Lung (tissue), 12 donors: Measurements from ENCODE around the gene CDH6. TPM values are rescaled to one million over a fixed set of nuclear protein-coding genes. Genes with fewer than 3 reads are reported as not detected.

Experiments used
- ATAC-seq: fragments of 200-7000 bp; cut with Tn5 transposase; one replicate; pipeline ENCODE4 v1.9.1; 2020; ENCODE audit warnings: moderate number of reproducible peaks; ENCODE audit not compliant: insufficient read depth, low FRiP score
- DNase-seq, 3 donors: peaks; one replicate each; pipeline ENCODE4 v3.0.0-alpha.2; 2013 to 2017
- H3K27ac ChIP-seq, 2 donors: one replicate each; pipeline ENCODE4 v1.5.1; 2013; ENCODE audit warnings: mild to moderate bottlenecking in 2 of 2, moderate library complexity in 2 of 2, control low read depth in 1 of 2, inconsistent platforms in 1 of 2, low read depth in 1 of 2, low read length in 1 of 2
- H3K27me3 ChIP-seq, 3 donors: one replicate each; pipeline ENCODE4 v1.5.1; 2013; ENCODE audit warnings: low read length in 2 of 3; ENCODE audit not compliant: control insufficient read depth in 3 of 3, insufficient read depth in 3 of 3
- H3K36me3 ChIP-seq, 4 donors: one replicate each; pipeline ENCODE4 v1.5.1; 2013; ENCODE audit warnings: low read length in 4 of 4, mild to moderate bottlenecking in 1 of 4, moderate library complexity in 1 of 4; ENCODE audit not compliant: control insufficient read depth in 4 of 4, insufficient read depth in 4 of 4
- H3K4me1 ChIP-seq, 5 donors: one replicate each; pipeline ENCODE4 v1.5.1; 2013; ENCODE audit warnings: low read length in 5 of 5, mild to moderate bottlenecking in 2 of 5, moderate library complexity in 1 of 5; ENCODE audit not compliant: control insufficient read depth in 5 of 5, insufficient read depth in 5 of 5
- H3K4me3 ChIP-seq: one replicate; pipeline ENCODE4 v1.5.1; 2013; ENCODE audit warnings: mild to moderate bottlenecking, control low read depth, moderate library complexity
- H3K9ac ChIP-seq, 2 donors: one replicate each; pipeline ENCODE4 v1.5.1; 2013; ENCODE audit warnings: low read length in 2 of 2, control low read depth in 1 of 2; ENCODE audit not compliant: insufficient read depth in 1 of 2
- H3K9me3 ChIP-seq, 4 donors: one replicate each; pipeline ENCODE4 v1.5.1; 2013; ENCODE audit warnings: low read length in 3 of 4, mild to moderate bottlenecking in 1 of 4, moderate library complexity in 1 of 4; ENCODE audit not compliant: control insufficient read depth in 4 of 4, insufficient read depth in 3 of 4
- WGBS, 2 donors: extraction: QIAGEN DNeasy Blood & Tissue Kit; methylation state at CpG; one replicate each; pipeline ENCODE4 v1.1.7; 2013; 5-methylcytosine and 5-hydroxymethylcytosine counted together
- polyA plus RNA-seq, 2 donors: library from polyadenylated mRNA; stranded (reverse); fragments of 200-250 nt; gene quantifications; one replicate each; pipeline ENCODE4 v1.2.1, GENCODE V29; 2013
- total RNA-seq, 2 donors: library from RNA; depleted of rRNA in 1 of 2; stranded (reverse); fragments of >200 nt in 1 of 2; gene quantifications; one replicate each; pipeline ENCODE4 v1.2.1, GENCODE V29; 2014 to 2021
- TF ChIP-seq, protein P1 (sequence below): IDR thresholded peaks from 2 replicates; pipeline ENCODE4 v1.5.1; 2012; ENCODE audit warnings: mild to moderate bottlenecking; ENCODE audit errors: control extremely low read depth, extremely low read depth
- donor health status: control.
- donor health status: control.
- donor health status: Bipolar disorder and iron deficiency.
- donor health status: healthy.
- donor health status: DM: yes; HTN: yes; CAD: no.

Gene CDH6
- total and polyA plus RNA-seq, 4 donors, result 2.0 to 20.8 (median 2.6) TPM

- H3K36me3 ChIP-seq, result no peaks in the 10 kb centered on the region
- H3K9ac ChIP-seq, result no peak overlapping the region
- H3K27ac ChIP-seq, result no peak overlapping the region
- no peak overlapping the region for H3K4me3 ChIP-seq
- no peaks in the 10 kb centered on the region for H3K9me3 ChIP-seq
- no peaks in the 10 kb centered on the region for H3K27me3 ChIP-seq
- ATAC-seq, result no peak
- TF ChIP-seq, protein P1, sequence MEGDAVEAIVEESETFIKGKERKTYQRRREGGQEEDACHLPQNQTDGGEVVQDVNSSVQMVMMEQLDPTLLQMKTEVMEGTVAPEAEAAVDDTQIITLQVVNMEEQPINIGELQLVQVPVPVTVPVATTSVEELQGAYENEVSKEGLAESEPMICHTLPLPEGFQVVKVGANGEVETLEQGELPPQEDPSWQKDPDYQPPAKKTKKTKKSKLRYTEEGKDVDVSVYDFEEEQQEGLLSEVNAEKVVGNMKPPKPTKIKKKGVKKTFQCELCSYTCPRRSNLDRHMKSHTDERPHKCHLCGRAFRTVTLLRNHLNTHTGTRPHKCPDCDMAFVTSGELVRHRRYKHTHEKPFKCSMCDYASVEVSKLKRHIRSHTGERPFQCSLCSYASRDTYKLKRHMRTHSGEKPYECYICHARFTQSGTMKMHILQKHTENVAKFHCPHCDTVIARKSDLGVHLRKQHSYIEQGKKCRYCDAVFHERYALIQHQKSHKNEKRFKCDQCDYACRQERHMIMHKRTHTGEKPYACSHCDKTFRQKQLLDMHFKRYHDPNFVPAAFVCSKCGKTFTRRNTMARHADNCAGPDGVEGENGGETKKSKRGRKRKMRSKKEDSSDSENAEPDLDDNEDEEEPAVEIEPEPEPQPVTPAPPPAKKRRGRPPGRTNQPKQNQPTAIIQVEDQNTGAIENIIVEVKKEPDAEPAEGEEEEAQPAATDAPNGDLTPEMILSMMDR, result no peak
- DNase-seq, result no peak
- H3K4me1 ChIP-seq, result no peaks in the 10 kb centered on the region
- WGBS, 2 donors, result 71 to 83% methylated on average over 3 of the region's 3 CpGs
Observed at GRCh38 chr5:31324842-31325241, 131.4 kb downstream of the CDH6 start.

DNA sequence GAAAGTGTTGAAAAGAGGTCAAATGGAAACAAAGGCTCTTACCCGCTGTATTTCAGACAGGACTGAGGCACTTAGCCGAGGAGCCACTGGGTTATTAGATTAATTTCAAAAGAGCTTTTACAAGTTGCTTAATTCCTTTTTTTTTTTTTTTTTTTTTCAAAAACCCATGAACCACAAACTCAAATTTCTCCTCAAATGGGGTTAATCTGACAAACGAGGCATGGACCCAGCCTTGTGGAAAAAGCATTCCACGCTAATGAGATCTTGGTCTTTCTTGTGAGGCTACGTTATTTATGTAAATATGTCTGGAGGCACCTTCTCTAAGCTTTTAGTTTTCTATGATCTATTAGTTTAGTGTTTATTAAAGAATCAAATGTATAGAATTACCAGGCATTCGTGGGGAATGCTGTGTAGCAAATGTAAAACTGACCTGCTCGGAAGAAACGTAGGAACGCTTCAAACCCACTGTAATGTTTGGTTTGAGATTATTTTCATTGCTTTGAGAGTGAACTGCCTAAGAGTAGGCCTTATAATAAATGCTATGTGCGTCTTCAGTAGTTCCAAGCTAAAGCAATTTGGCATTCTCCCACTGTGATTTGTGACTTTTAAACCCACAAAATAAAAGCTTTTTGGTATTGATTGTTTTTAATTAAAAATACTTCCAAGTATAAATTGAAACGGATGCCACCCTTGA is 134.7 kb downstream of the CDH6 start:
- 77 to 81% methylated on average over 11 of the region's 11 CpGs for WGBS, 2 donors
- Histone ChIP-seq H3K27ac (no peak overlapping the region), H3K9me3 (no peaks in the 10 kb centered on the region), H3K36me3 (no peaks in the 10 kb centered on the region), H3K9ac (no peak overlapping the region), H3K27me3 (no peaks in the 10 kb centered on the region), H3K4me3 (no peak overlapping the region), H3K4me1 (no peaks in the 10 kb centered on the region)
- TF ChIP-seq, protein P1, result no peak
- ATAC-seq, result no peak
- DNase-seq, result no peak

- Histone ChIP-seq H3K9me3 (no peaks in the 10 kb centered on the region), H3K9ac (no peak overlapping the region), H3K4me1 (no peaks in the 10 kb centered on the region), H3K4me3 (no peak overlapping the region), H3K27ac (no peak overlapping the region), H3K36me3 (no peaks in the 10 kb centered on the region), H3K27me3 (no peaks in the 10 kb centered on the region)
- no peak for DNase-seq
- no peak for ATAC-seq
- TF ChIP-seq, protein P1, result no peak
- 94 to 95% methylated on average over 2 of the region's 2 CpGs for WGBS, 2 donors
Observed at GRCh38 chr5:31329715-31330114, 136.2 kb downstream of the CDH6 start.

GRCh38 chr5:31332160-31332559 is 138.7 kb downstream of the CDH6 start:
- ATAC-seq, result no peak
- H3K9ac ChIP-seq, result no peak overlapping the region
- H3K36me3 ChIP-seq, result no peaks in the 10 kb centered on the region
- TF ChIP-seq, protein P1, result no peak
- no peaks in the 10 kb centered on the region for H3K27me3 ChIP-seq
- no peaks in the 10 kb centered on the region for H3K9me3 ChIP-seq
- 91 to 96% methylated on average over 2 of the region's 2 CpGs for WGBS, 2 donors
- no peaks in the 10 kb centered on the region for H3K4me1 ChIP-seq
- DNase-seq, result no peak
- no peak overlapping the region for H3K27ac ChIP-seq
- no peak overlapping the region for H3K4me3 ChIP-seq
